ENCODE data around the gene LMF1. TPM values are rescaled to one million over a fixed set of nuclear protein-coding genes. Genes with fewer than 3 reads are reported as not detected.

LMF1 gene
- total and polyA plus RNA-seq, 9 of the 15 experiments (the other 6 are each of a cell fraction or from before 2014, with no cell fraction given): 0.11 to 1.6 (median 0.55) TPM; not detected in 1

DNA sequence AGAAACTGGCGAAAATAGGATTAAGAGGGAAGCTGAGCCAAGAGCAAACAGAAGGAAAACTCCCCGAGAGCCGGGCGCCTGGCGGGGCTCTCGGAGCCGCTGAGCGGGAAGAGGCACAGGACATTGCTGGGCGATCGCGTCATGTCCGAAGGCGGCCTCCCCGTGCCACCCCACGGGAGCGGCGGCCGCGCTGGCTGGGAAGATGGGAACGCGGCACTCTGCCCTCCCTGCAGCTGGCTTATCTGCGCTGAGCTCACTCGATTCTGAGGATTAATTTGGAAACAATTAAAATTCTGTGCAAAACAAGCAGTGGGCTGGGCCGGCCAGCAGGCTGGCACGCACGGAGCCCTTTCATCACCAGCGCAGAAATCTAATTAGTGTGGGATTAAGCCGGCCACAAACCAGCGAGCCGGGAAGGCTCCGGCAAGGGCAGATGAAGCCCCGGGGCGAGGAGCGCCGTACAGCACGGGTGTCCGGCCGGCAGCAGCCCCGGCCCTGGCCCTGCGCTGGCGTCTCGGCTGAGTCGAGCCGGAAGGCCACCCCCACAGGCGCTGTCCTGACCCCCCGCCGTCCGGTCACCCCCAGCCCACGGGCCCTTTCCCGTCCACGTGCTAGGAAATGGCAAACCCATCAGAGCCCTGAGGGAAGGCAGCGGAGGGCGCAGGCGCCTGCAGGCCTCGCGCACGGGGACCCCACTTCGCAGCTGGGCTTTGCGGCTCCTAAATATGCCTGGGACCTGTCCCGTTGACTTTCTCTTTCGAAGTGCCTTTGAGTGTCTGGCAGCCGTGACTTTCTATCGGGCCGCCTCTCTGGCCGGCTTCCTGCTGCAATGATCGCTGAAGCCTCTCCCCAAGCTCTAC, 48.7 kb upstream of the LMF1 start:
- Histone ChIP-seq H3K79me2 (ENCODE audit: control insufficient read depth, insufficient read depth, low read length) (no peaks in the 10 kb centered on the region), H4K20me1 (replicated peaks; ENCODE audit: control insufficient read depth, insufficient read depth, low read length) (peaks cover 12% of the 10 kb centered on the region; the same call in 1 of the 2 replicates), H3K27me3 (ENCODE audit: control insufficient read depth in 2 of 2, insufficient read depth in 2 of 2, low read length in 2 of 2) (peaks cover 51 to 87% of the 10 kb centered on the region in 2 experiments; a peak in 4 of 5 replicates), H2AFZ (ENCODE audit: low read depth, low read length) (no peak overlapping the region), H3K4me3 (no peak overlapping the region), H3K4me2 (ENCODE audit: insufficient read depth, low read length) (no peak overlapping the region), H3K36me3 (ENCODE audit: control insufficient read depth, insufficient read depth, low read length) (no peaks in the 10 kb centered on the region), H3K9me1 (ENCODE audit: control insufficient read depth, insufficient read depth, low read length) (no peaks in the 10 kb centered on the region), H3K27ac (ENCODE audit: extremely low read depth, low read depth, low read length) (no peak overlapping the region), H3K4me1 (replicated peaks in 1 of 2; ENCODE audit: control insufficient read depth in 2 of 2, insufficient read depth in 2 of 2, low read length in 2 of 2) (peaks cover 0 to 29% of the 10 kb centered on the region in 2 experiments; a peak in 1 of 5 replicates), H3K9me3 (replicated peaks; ENCODE audit: control insufficient read depth, insufficient read depth, low read depth, low read length) (no peaks in the 10 kb centered on the region), H3K9ac (ENCODE audit: insufficient read depth in 1 of 2, low read depth in 2 of 2, low read length in 2 of 2) (no peak overlapping the region; a peak in 1 of 4 replicates)
- intact Hi-C loops (cut with micrococcal nuclease): no loop called here
- FAIRE-seq (no peak), DNase-seq (ENCODE audit: extremely low read depth in 1 of 4, low spot score in 3 of 4) (no peak), ATAC-seq (no peak; the same call in 2 of the 3 replicates)
- CTCF ChIA-PET (ENCODE audit: low intra/inter-chr PET ratio): no interaction called here
- in situ Hi-C loops (cut with MboI): no loop called here
- POLR2A ChIA-PET: interaction anchor here (0.6 to 1.2 kb wide), 3 partner anchors 13 to 177 kb away, joined by 3 to 4 read pairs (median 3); no protein-coding TSS in a partner anchor
- TF ChIP-seq ELF4 (CRISPR knock-in tag; IDR thresholded peaks at IDR 0.05) (no peak), TFAP4 (CRISPR knock-in tag; IDR thresholded peaks at IDR 0.05; ENCODE audit: borderline replicate concordance) (peak; percentile 27; the same call in 1 of the 2 replicates)
- WGBS (ENCODE audit: insufficient coverage, low coverage, missing lambda C conversion rate): 34% methylated on average over 61 of the region's 66 CpGs
- BruUV-seq (replicated peaks): no TSS peak

Data from K562 (cell line).